Gastrocnemius medialis (tissue), 4 donors: ENCODE results near the gene ATAT1.

Experiments
- POLR2A ChIP-seq, 2 donors: fragments of 450-650 bp; IDR thresholded peaks; one replicate each; pipeline ENCODE4 v1.6.1; 2017; ENCODE audit warnings: antibody characterized with exemption in 2 of 2, mild to moderate bottlenecking in 2 of 2, moderate library complexity in 2 of 2
- TF ChIP-seq, protein P1 (sequence below), 5 experiments: fragments of 450-650 bp in 3 of 5; fragments of 200-600 bp in 2 of 5; sonication (generic) in 2 of 5; IDR thresholded peaks in 4 of 5; conservative IDR thresholded peaks in 1 of 5; 1 replicate in 4 of 5; 2 replicates in 1 of 5; pipeline ENCODE4 v1.5.1; 2016 to 2019; ENCODE audit warnings: antibody characterized with exemption in 5 of 5, mild to moderate bottlenecking in 3 of 5, moderate library complexity in 3 of 5

DNA sequence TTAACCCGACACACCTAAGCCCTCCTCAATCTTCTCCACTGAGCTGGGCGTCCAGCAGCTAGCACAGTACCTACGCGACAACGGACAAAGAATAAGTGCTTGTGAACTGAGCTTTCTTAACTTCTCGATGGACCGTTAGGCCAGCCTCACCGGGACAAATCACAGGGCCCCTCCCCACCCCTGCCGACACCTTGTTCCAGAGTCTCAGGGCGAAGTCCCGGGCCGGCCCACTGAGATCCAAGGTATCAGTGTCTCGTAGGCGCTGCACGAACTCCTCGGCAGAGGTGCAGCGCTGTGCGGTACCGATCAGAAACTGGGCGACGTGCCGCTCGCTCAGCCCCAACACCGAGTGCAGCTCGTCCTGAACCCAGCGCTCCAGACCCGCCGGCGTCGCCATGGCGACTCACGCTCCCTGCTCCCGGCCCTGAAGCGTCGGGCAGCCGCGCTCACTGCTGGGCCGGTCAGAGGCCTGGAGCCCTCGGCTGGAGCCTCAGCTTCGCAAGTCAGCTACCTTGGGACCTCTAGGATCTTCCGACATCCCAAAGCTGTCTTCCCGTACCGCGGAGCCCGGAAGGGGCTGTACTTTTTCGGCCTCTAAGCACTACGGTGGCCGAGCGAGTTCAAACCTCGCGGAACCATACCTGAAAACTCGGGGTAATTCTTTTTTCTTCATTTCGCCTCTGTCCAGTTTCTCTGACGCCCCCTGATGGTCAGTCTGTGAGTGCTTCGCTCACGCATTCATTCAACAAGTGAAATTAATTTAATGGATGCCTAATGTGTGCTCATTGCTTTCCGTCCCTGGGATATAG lies 46.0 kb downstream of the ATAT1 start, which contains the start of gene DHX16:
- TF ChIP-seq, protein P1, sequence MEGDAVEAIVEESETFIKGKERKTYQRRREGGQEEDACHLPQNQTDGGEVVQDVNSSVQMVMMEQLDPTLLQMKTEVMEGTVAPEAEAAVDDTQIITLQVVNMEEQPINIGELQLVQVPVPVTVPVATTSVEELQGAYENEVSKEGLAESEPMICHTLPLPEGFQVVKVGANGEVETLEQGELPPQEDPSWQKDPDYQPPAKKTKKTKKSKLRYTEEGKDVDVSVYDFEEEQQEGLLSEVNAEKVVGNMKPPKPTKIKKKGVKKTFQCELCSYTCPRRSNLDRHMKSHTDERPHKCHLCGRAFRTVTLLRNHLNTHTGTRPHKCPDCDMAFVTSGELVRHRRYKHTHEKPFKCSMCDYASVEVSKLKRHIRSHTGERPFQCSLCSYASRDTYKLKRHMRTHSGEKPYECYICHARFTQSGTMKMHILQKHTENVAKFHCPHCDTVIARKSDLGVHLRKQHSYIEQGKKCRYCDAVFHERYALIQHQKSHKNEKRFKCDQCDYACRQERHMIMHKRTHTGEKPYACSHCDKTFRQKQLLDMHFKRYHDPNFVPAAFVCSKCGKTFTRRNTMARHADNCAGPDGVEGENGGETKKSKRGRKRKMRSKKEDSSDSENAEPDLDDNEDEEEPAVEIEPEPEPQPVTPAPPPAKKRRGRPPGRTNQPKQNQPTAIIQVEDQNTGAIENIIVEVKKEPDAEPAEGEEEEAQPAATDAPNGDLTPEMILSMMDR (IDR thresholded peaks at IDR 0.05 in 4 of 5, conservative IDR thresholded peaks at IDR 0.05 in 1 of 5): peak; percentile 65 to 89 (median 86)
- peak in 1 of 2 donors; percentile 30 for TF ChIP-seq POLR2A (IDR thresholded peaks at IDR 0.05)
